T-helper 1 cell treated with Interleukin-12 subunit alpha and Interleukin-12 subunit beta and Interleukin-4 antibody, amounts not matched to agents 30 μg/mL and 1 μg/mL, for 36 hours (primary cell): ENCODE data around the gene MALRD1.

Source experiments
- H3K27ac Mint-ChIP-seq: one replicate; pipeline ENCODE4 v1.8.0; 2021; ENCODE audit warnings: mild to moderate bottlenecking, mixed read lengths
- H3K27me3 Mint-ChIP-seq: one replicate; pipeline ENCODE4 v1.8.0; 2021; ENCODE audit warnings: low read depth, mixed read lengths
- H3K36me3 Mint-ChIP-seq: one replicate; pipeline ENCODE4 v1.8.0; 2021; ENCODE audit warnings: low read depth, mixed read lengths
- H3K4me1 Mint-ChIP-seq: one replicate; pipeline ENCODE4 v1.8.0; 2021; ENCODE audit warnings: low read depth, mixed read lengths
- H3K4me3 Mint-ChIP-seq: one replicate; pipeline ENCODE4 v1.8.0; 2021; ENCODE audit warnings: mild to moderate bottlenecking, moderate library complexity, mixed read lengths
- H3K9me3 Mint-ChIP-seq: one replicate; pipeline ENCODE4 v1.8.0; 2021; ENCODE audit warnings: mixed read lengths

MALRD1 gene

GRCh38 chr10:19221216-19221615 is 172.6 kb downstream of the MALRD1 start:
- H3K36me3 Mint-ChIP-seq: no peaks in the 10 kb centered on the region
- H3K4me1 Mint-ChIP-seq: no peaks in the 10 kb centered on the region
- H3K9me3 Mint-ChIP-seq: peaks cover 25% of the 10 kb centered on the region
- H3K27me3 Mint-ChIP-seq: no peaks in the 10 kb centered on the region
- no peak overlapping the region for H3K27ac Mint-ChIP-seq
- no peak overlapping the region for H3K4me3 Mint-ChIP-seq

GRCh38 chr10:19226025-19226424 is 177.4 kb downstream of the MALRD1 start:
- Mint-ChIP-seq H3K9me3 (peaks cover 25% of the 10 kb centered on the region), H3K4me1 (no peaks in the 10 kb centered on the region), H3K4me3 (no peak overlapping the region), H3K36me3 (no peaks in the 10 kb centered on the region), H3K27ac (no peak overlapping the region), H3K27me3 (no peaks in the 10 kb centered on the region)

- no peaks in the 10 kb centered on the region for H3K36me3 Mint-ChIP-seq
- H3K9me3 Mint-ChIP-seq: peaks cover 12% of the 10 kb centered on the region
- H3K27ac Mint-ChIP-seq: no peak overlapping the region
- H3K4me1 Mint-ChIP-seq: no peaks in the 10 kb centered on the region
- H3K27me3 Mint-ChIP-seq: no peaks in the 10 kb centered on the region
- H3K4me3 Mint-ChIP-seq: no peak overlapping the region
These were observed 182.4 kb downstream of the MALRD1 start for GRCh38 chr10:19231034-19231433.

GRCh38 chr10:19245889-19246752 is 197.5 kb downstream of the MALRD1 start:
- Mint-ChIP-seq H3K9me3 (peaks cover 10% of the 10 kb centered on the region), H3K36me3 (no peaks in the 10 kb centered on the region), H3K27ac (no peak overlapping the region), H3K27me3 (no peaks in the 10 kb centered on the region), H3K4me1 (no peaks in the 10 kb centered on the region), H3K4me3 (no peak overlapping the region)

GRCh38 chr10:19247843-19248242 is 199.2 kb downstream of the MALRD1 start:
- Mint-ChIP-seq H3K4me1 (no peaks in the 10 kb centered on the region), H3K36me3 (no peaks in the 10 kb centered on the region), H3K4me3 (no peak overlapping the region), H3K9me3 (peaks cover 10% of the 10 kb centered on the region), H3K27me3 (no peaks in the 10 kb centered on the region), H3K27ac (no peak overlapping the region)

GRCh38 chr10:19250546-19250945 is 201.9 kb downstream of the MALRD1 start:
- H3K36me3 Mint-ChIP-seq: no peaks in the 10 kb centered on the region
- no peaks in the 10 kb centered on the region for H3K4me1 Mint-ChIP-seq
- no peaks in the 10 kb centered on the region for H3K27me3 Mint-ChIP-seq
- peaks cover 15% of the 10 kb centered on the region for H3K9me3 Mint-ChIP-seq
- no peak overlapping the region for H3K4me3 Mint-ChIP-seq
- no peak overlapping the region for H3K27ac Mint-ChIP-seq

- no peak overlapping the region for H3K27ac Mint-ChIP-seq
- no peak overlapping the region for H3K4me3 Mint-ChIP-seq
- H3K27me3 Mint-ChIP-seq: no peaks in the 10 kb centered on the region
- peaks cover 19% of the 10 kb centered on the region for H3K9me3 Mint-ChIP-seq
- H3K4me1 Mint-ChIP-seq: no peaks in the 10 kb centered on the region
- H3K36me3 Mint-ChIP-seq: no peaks in the 10 kb centered on the region
These were observed 203.9 kb downstream of the MALRD1 start for GRCh38 chr10:19252531-19252930.

- Mint-ChIP-seq H3K4me3 (no peak overlapping the region), H3K9me3 (peaks cover 17% of the 10 kb centered on the region), H3K4me1 (no peaks in the 10 kb centered on the region), H3K27me3 (no peaks in the 10 kb centered on the region), H3K36me3 (no peaks in the 10 kb centered on the region), H3K27ac (no peak overlapping the region)
These were observed 207.7 kb downstream of the MALRD1 start for GRCh38 chr10:19256331-19256730.

GRCh38 chr10:19263262-19263661 is 214.7 kb downstream of the MALRD1 start:
- Mint-ChIP-seq H3K36me3 (no peaks in the 10 kb centered on the region), H3K4me1 (no peaks in the 10 kb centered on the region), H3K27ac (no peak overlapping the region), H3K4me3 (no peak overlapping the region), H3K9me3 (peaks cover 16% of the 10 kb centered on the region), H3K27me3 (no peaks in the 10 kb centered on the region)

GRCh38 chr10:19283285-19283684 is 234.7 kb downstream of the MALRD1 start:
- H3K4me3 Mint-ChIP-seq: no peak overlapping the region
- peaks cover 10% of the 10 kb centered on the region for H3K9me3 Mint-ChIP-seq
- H3K4me1 Mint-ChIP-seq: no peaks in the 10 kb centered on the region
- no peak overlapping the region for H3K27ac Mint-ChIP-seq
- no peaks in the 10 kb centered on the region for H3K36me3 Mint-ChIP-seq
- H3K27me3 Mint-ChIP-seq: no peaks in the 10 kb centered on the region

GRCh38 chr10:19283786-19284185 is 235.2 kb downstream of the MALRD1 start:
- no peaks in the 10 kb centered on the region for H3K27me3 Mint-ChIP-seq
- no peak overlapping the region for H3K4me3 Mint-ChIP-seq
- H3K4me1 Mint-ChIP-seq: no peaks in the 10 kb centered on the region
- H3K36me3 Mint-ChIP-seq: no peaks in the 10 kb centered on the region
- no peak overlapping the region for H3K27ac Mint-ChIP-seq
- H3K9me3 Mint-ChIP-seq: peaks cover 10% of the 10 kb centered on the region

GRCh38 chr10:19290770-19291169 is 242.2 kb downstream of the MALRD1 start:
- H3K4me3 Mint-ChIP-seq: no peak overlapping the region
- H3K27me3 Mint-ChIP-seq: no peaks in the 10 kb centered on the region
- H3K4me1 Mint-ChIP-seq: no peaks in the 10 kb centered on the region
- H3K9me3 Mint-ChIP-seq: peaks cover 8% of the 10 kb centered on the region
- H3K27ac Mint-ChIP-seq: no peak overlapping the region
- H3K36me3 Mint-ChIP-seq: no peaks in the 10 kb centered on the region

- Mint-ChIP-seq H3K9me3 (peaks cover 10% of the 10 kb centered on the region), H3K4me1 (no peaks in the 10 kb centered on the region), H3K36me3 (no peaks in the 10 kb centered on the region), H3K27ac (no peak overlapping the region), H3K4me3 (no peak overlapping the region), H3K27me3 (no peaks in the 10 kb centered on the region)
These were observed 245.6 kb downstream of the MALRD1 start for GRCh38 chr10:19294233-19294632.

- Mint-ChIP-seq H3K27ac (no peak overlapping the region), H3K27me3 (no peaks in the 10 kb centered on the region), H3K36me3 (no peaks in the 10 kb centered on the region), H3K9me3 (peaks cover 6% of the 10 kb centered on the region), H3K4me3 (no peak overlapping the region), H3K4me1 (no peaks in the 10 kb centered on the region)
These were observed 251.0 kb downstream of the MALRD1 start for GRCh38 chr10:19299645-19300044.

GRCh38 chr10:19302117-19302516 is 253.5 kb downstream of the MALRD1 start:
- Mint-ChIP-seq H3K27ac (no peak overlapping the region), H3K27me3 (no peaks in the 10 kb centered on the region), H3K4me1 (no peaks in the 10 kb centered on the region), H3K9me3 (peaks cover 6% of the 10 kb centered on the region), H3K36me3 (no peaks in the 10 kb centered on the region), H3K4me3 (no peak overlapping the region)
